ENCODE results near the gene WFIKKN1. TPM values are rescaled to one million over a fixed set of nuclear protein-coding genes. Genes with fewer than 3 reads are reported as not detected.
"Not testable (repeated sequence)": the region's sequence is repeated elsewhere in the genome, so short reads cannot be mapped to it uniquely, and the experiment has no call there.

Gene WFIKKN1
- total RNA-seq, 1 donor from 2014 or later: 1.5 TPM

- intact Hi-C loops (cut with DNase I): no loop called here
- DNase-seq (ENCODE audit: low spot score) (no peak), ATAC-seq (peak; percentile 6)
These were observed 38.1 kb upstream of the WFIKKN1 start for GRCh38 chr16:592518-593306.

- no peak for ATAC-seq
- intact Hi-C loops (cut with DNase I): no loop called here
- no peak for DNase-seq (ENCODE audit: low spot score)
These were observed 37.4 kb upstream of the WFIKKN1 start for GRCh38 chr16:593406-593805.

GRCh38 chr16:593807-594206 is 37.0 kb upstream of the WFIKKN1 start:
- ATAC-seq: no peak
- DNase-seq (ENCODE audit: low spot score): no peak
- intact Hi-C loops (cut with DNase I): no loop called here

GRCh38 chr16:595094-595528 is 35.7 kb upstream of the WFIKKN1 start:
- intact Hi-C loops (cut with DNase I): no loop called here
- DNase-seq (ENCODE audit: low spot score) (no peak), ATAC-seq (no peak)

- intact Hi-C loops (cut with DNase I): no loop called here
- DNase-seq (ENCODE audit: low spot score): no peak
- no peak for ATAC-seq
These were observed 34.6 kb upstream of the WFIKKN1 start for GRCh38 chr16:595942-596735.

- no peak for DNase-seq (ENCODE audit: low spot score)
These were observed 34.1 kb upstream of the WFIKKN1 start for GRCh38 chr16:596736-597060.

GRCh38 chr16:597655-598054 is 33.1 kb upstream of the WFIKKN1 start:
- ATAC-seq; intact Hi-C loops (cut with DNase I); DNase-seq (ENCODE audit: low spot score): not testable (repeated sequence)

More at GRCh38 chr16:596736-597060, 34.1 kb upstream of the WFIKKN1 start:
- ATAC-seq: no peak
- intact Hi-C loops (cut with DNase I): no loop called here

- ATAC-seq: no peak
- intact Hi-C loops (cut with DNase I): no loop called here
These were observed 31.7 kb upstream of the WFIKKN1 start for GRCh38 chr16:598823-599739.

GRCh38 chr16:600781-601180 is 30.0 kb upstream of the WFIKKN1 start:
- DNase-seq (ENCODE audit: low spot score) (no peak), ATAC-seq (no peak)
- intact Hi-C loops (cut with DNase I): no loop called here

More at GRCh38 chr16:598823-599739, 31.7 kb upstream of the WFIKKN1 start:
- no peak for DNase-seq (ENCODE audit: low spot score)

GRCh38 chr16:603933-604332 is 26.9 kb upstream of the WFIKKN1 start:
- intact Hi-C loops (cut with DNase I): no loop called here
- DNase-seq (ENCODE audit: low spot score): no peak
- no peak for ATAC-seq

GRCh38 chr16:606656-607307 is 24.0 kb upstream of the WFIKKN1 start:
- no peak for ATAC-seq
- intact Hi-C loops (cut with DNase I): no loop called here

GRCh38 chr16:608019-608418 is 22.8 kb upstream of the WFIKKN1 start:
- ATAC-seq (no peak), DNase-seq (ENCODE audit: low spot score) (no peak)
- intact Hi-C loops (cut with DNase I): no loop called here

More at GRCh38 chr16:606656-607307, 24.0 kb upstream of the WFIKKN1 start:
- DNase-seq (ENCODE audit: low spot score): no peak

GRCh38 chr16:609316-609715 is 21.5 kb upstream of the WFIKKN1 start:
- ATAC-seq (no peak), DNase-seq (ENCODE audit: low spot score) (no peak)
- intact Hi-C loops (cut with DNase I): no loop called here

GRCh38 chr16:609984-610383 is 20.8 kb upstream of the WFIKKN1 start:
- no peak for ATAC-seq
- intact Hi-C loops (cut with DNase I): no loop called here
- no peak for DNase-seq (ENCODE audit: low spot score)

- peak; percentile 81 for ATAC-seq
- peak; percentile 70 for DNase-seq (ENCODE audit: low spot score)
- intact Hi-C loops (cut with DNase I): no loop called here
These were observed 20.0 kb upstream of the WFIKKN1 start for GRCh38 chr16:610513-611381.

- no peak for DNase-seq (ENCODE audit: low spot score)
- intact Hi-C loops (cut with DNase I): no loop called here
- no peak for ATAC-seq
These were observed 15.7 kb upstream of the WFIKKN1 start for GRCh38 chr16:615122-615521.

GRCh38 chr16:616733-617586 is 13.8 kb upstream of the WFIKKN1 start:
- no peak for DNase-seq (ENCODE audit: low spot score)
- peak; percentile 17 for ATAC-seq
- intact Hi-C loops (cut with DNase I): no loop called here
